ENCODE results near the gene MEIS1. TPM values are rescaled to one million over a fixed set of nuclear protein-coding genes. Genes with fewer than 3 reads are reported as not detected.

Gene MEIS1
- total RNA-seq, 2 experiments from 2014 or later: 5.4 to 7.3 TPM

- Histone ChIP-seq H2AFZ (ENCODE audit: low read length) (no peak overlapping the region), H4K20me1 (ENCODE audit: insufficient read depth, low read length) (no peaks in the 10 kb centered on the region), H3K4me1 (ENCODE audit: insufficient read depth, low read length, poor library complexity, severe bottlenecking) (no peaks in the 10 kb centered on the region), H3K79me2 (ENCODE audit: insufficient read depth, low read depth, low read length) (no peaks in the 10 kb centered on the region), H3K4me2 (ENCODE audit: low read length) (peak overlapping the region; percentile 54; the same call in 1 of the 2 replicates), H3K36me3 (ENCODE audit: insufficient read depth, low read length) (no peaks in the 10 kb centered on the region), H3K9me2 (ENCODE audit: insufficient read depth, low read length) (no peaks in the 10 kb centered on the region), H3K4me3 (ENCODE audit: low read depth, low read length, poor library complexity, severe bottlenecking) (peak overlapping the region; percentile 30), H3K9me3 (ENCODE audit: low read length) (no peaks in the 10 kb centered on the region), H3K27ac (ENCODE audit: low read depth, low read length, poor library complexity, severe bottlenecking) (no peak overlapping the region)
- CTCF ChIA-PET (ENCODE audit: unreplicated experiment): no interaction called here
- no TSS peak for BruUV-seq (replicated peaks)
- TF ChIP-seq, protein P1, sequence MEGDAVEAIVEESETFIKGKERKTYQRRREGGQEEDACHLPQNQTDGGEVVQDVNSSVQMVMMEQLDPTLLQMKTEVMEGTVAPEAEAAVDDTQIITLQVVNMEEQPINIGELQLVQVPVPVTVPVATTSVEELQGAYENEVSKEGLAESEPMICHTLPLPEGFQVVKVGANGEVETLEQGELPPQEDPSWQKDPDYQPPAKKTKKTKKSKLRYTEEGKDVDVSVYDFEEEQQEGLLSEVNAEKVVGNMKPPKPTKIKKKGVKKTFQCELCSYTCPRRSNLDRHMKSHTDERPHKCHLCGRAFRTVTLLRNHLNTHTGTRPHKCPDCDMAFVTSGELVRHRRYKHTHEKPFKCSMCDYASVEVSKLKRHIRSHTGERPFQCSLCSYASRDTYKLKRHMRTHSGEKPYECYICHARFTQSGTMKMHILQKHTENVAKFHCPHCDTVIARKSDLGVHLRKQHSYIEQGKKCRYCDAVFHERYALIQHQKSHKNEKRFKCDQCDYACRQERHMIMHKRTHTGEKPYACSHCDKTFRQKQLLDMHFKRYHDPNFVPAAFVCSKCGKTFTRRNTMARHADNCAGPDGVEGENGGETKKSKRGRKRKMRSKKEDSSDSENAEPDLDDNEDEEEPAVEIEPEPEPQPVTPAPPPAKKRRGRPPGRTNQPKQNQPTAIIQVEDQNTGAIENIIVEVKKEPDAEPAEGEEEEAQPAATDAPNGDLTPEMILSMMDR (conservative IDR thresholded peaks at IDR 0.05; ENCODE audit: low read length): peak; percentile 40
- no peak for TF ChIP-seq EZH2phosphoT487 (IDR thresholded peaks at IDR 0.05; ENCODE audit: borderline replicate concordance, low read depth, low read length)
- peak; percentile 16 for DNase-seq (ENCODE audit: low spot score)
- intact Hi-C loops (cut with micrococcal nuclease; ENCODE audit: unreplicated experiment): no loop called here
- POLR2A ChIA-PET: no interaction called here
Measured at GRCh38 chr2:66574701-66575624, 140.0 kb downstream of the MEIS1 start.

DNA sequence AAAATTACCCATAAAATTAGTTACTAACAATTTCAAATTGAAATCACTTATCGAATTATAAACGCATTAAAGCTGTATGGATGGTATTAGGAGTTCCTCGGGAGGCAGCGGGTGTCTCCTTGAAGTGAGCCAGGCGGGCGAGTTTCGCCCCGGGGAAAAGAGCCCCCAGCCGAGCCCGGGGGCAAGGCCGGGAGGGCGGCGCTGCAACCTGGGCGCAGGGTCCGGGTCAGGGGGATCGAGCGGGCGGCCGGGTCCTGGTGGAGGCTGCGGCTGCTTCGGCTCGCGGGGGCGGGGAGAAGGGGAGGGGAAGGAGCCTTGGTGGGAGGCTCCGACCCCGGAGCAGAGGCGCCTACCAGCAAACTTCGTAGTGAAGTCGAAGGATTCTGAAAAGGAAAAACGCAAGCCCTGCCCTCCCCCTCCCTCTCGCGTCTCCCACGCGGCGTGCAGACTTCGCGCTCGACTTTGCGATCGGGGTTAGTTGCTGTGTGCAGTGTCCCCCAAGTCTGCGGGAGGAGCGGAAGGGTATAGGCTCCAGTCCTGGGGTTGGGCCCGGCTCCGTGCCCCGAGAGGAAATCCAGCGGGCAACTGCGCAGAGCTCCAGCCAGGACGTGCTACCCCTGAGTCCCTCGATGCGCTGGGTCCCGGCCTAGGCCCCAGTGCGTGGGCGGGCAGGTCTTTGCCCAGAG lies 140.8 kb downstream of the MEIS1 start:
- no peaks in the 10 kb centered on the region for H4K20me1 ChIP-seq (ENCODE audit: insufficient read depth, low read length)
- H3K4me1 ChIP-seq (ENCODE audit: insufficient read depth, low read length, poor library complexity, severe bottlenecking): no peaks in the 10 kb centered on the region
- ChIA-PET POLR2A (no interaction called here), CTCF (ENCODE audit: unreplicated experiment) (no interaction called here)
- DNase-seq (ENCODE audit: low spot score): no peak
- intact Hi-C loops (cut with micrococcal nuclease; ENCODE audit: unreplicated experiment): no loop called here
- no peaks in the 10 kb centered on the region for H3K36me3 ChIP-seq (ENCODE audit: insufficient read depth, low read length)
- H2AFZ ChIP-seq (ENCODE audit: low read length): no peak overlapping the region
- no peak for TF ChIP-seq EZH2phosphoT487 (IDR thresholded peaks at IDR 0.05; ENCODE audit: borderline replicate concordance, low read depth, low read length)
- TF ChIP-seq, protein P1 (conservative IDR thresholded peaks at IDR 0.05; ENCODE audit: low read length): no peak
- no peaks in the 10 kb centered on the region for H3K79me2 ChIP-seq (ENCODE audit: insufficient read depth, low read depth, low read length)
- no peaks in the 10 kb centered on the region for H3K9me2 ChIP-seq (ENCODE audit: insufficient read depth, low read length)
- no peak overlapping the region for H3K4me2 ChIP-seq (ENCODE audit: low read length)
- BruUV-seq (replicated peaks): no TSS peak
- H3K27ac ChIP-seq (ENCODE audit: low read depth, low read length, poor library complexity, severe bottlenecking): no peak overlapping the region
- H3K9me3 ChIP-seq (ENCODE audit: low read length): no peaks in the 10 kb centered on the region
- no peak overlapping the region for H3K4me3 ChIP-seq (ENCODE audit: low read depth, low read length, poor library complexity, severe bottlenecking)

GRCh38 chr2:66576311-66576560 lies 141.3 kb downstream of the MEIS1 start:
- Histone ChIP-seq H4K20me1 (ENCODE audit: insufficient read depth, low read length) (no peaks in the 10 kb centered on the region), H3K36me3 (ENCODE audit: insufficient read depth, low read length) (no peaks in the 10 kb centered on the region), H3K4me3 (ENCODE audit: low read depth, low read length, poor library complexity, severe bottlenecking) (no peak overlapping the region), H3K79me2 (ENCODE audit: insufficient read depth, low read depth, low read length) (no peaks in the 10 kb centered on the region), H3K4me2 (ENCODE audit: low read length) (no peak overlapping the region), H3K9me3 (ENCODE audit: low read length) (no peaks in the 10 kb centered on the region), H2AFZ (ENCODE audit: low read length) (no peak overlapping the region), H3K9me2 (ENCODE audit: insufficient read depth, low read length) (no peaks in the 10 kb centered on the region), H3K4me1 (ENCODE audit: insufficient read depth, low read length, poor library complexity, severe bottlenecking) (no peaks in the 10 kb centered on the region), H3K27ac (ENCODE audit: low read depth, low read length, poor library complexity, severe bottlenecking) (no peak overlapping the region)
- DNase-seq (ENCODE audit: low spot score): no peak
- intact Hi-C loops (cut with micrococcal nuclease; ENCODE audit: unreplicated experiment): no loop called here
- no TSS peak for BruUV-seq (replicated peaks)
- TF ChIP-seq, protein P1 (conservative IDR thresholded peaks at IDR 0.05; ENCODE audit: low read length): no peak
- no peak for TF ChIP-seq EZH2phosphoT487 (IDR thresholded peaks at IDR 0.05; ENCODE audit: borderline replicate concordance, low read depth, low read length)
- POLR2A ChIA-PET: no interaction called here
- CTCF ChIA-PET (ENCODE audit: unreplicated experiment): no interaction called here
